Tibial nerve (tissue), 3 donors: ENCODE measurements around the gene PGAM4.

Experiments
- POLR2A ChIP-seq, 2 donors: fragments of 450-650 bp; IDR thresholded peaks; one replicate each; pipeline ENCODE4 v1.6.1; 2017; ENCODE audit warnings: antibody characterized with exemption in 2 of 2, mild to moderate bottlenecking in 2 of 2, moderate library complexity in 2 of 2
- TF ChIP-seq, protein P1 (sequence below), 5 experiments: fragments of 200-600 bp in 3 of 5; fragments of 450-650 bp in 2 of 5; sonication (generic) in 3 of 5; IDR thresholded peaks; one replicate each; pipeline ENCODE4 v1.5.1; 2016 to 2019; ENCODE audit warnings: antibody characterized with exemption in 5 of 5, mild to moderate bottlenecking in 3 of 5, moderate library complexity in 2 of 5

DNA sequence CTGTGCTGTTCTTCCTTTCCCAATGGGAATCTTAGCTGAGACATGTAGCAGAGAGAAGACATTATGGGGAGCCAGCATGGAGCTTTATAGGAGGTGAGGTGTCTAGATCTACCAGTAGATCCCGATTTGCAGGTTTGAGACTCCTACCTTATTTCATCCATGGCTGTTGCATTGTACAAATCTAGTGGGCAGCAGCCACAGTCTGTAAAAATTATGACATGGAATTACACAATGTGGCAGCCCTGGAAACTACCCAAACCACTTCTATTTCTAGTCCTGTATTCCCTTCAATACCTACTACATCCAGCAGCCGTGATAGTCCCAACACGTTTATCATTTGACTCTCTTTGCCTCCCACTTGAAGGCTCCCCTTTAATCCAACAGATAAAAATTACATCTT, 50.9 kb downstream of the PGAM4 start:
- TF ChIP-seq POLR2A (IDR thresholded peaks at IDR 0.05), result no peak
- TF ChIP-seq, protein P1, sequence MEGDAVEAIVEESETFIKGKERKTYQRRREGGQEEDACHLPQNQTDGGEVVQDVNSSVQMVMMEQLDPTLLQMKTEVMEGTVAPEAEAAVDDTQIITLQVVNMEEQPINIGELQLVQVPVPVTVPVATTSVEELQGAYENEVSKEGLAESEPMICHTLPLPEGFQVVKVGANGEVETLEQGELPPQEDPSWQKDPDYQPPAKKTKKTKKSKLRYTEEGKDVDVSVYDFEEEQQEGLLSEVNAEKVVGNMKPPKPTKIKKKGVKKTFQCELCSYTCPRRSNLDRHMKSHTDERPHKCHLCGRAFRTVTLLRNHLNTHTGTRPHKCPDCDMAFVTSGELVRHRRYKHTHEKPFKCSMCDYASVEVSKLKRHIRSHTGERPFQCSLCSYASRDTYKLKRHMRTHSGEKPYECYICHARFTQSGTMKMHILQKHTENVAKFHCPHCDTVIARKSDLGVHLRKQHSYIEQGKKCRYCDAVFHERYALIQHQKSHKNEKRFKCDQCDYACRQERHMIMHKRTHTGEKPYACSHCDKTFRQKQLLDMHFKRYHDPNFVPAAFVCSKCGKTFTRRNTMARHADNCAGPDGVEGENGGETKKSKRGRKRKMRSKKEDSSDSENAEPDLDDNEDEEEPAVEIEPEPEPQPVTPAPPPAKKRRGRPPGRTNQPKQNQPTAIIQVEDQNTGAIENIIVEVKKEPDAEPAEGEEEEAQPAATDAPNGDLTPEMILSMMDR (IDR thresholded peaks at IDR 0.05), result no peak
